Caco-2 (cell line): ENCODE data around the gene CXCR3. TPM values are rescaled to one million over a fixed set of nuclear protein-coding genes. Genes with fewer than 3 reads are reported as not detected.

Source experiments
- BruUV-seq: library from RNA; stranded (reverse); fragments of 400-500 nt; replicated peaks from 2 replicates; lab custom pipeline; 2021; lab: Mats Ljungman, UMichigan
- CTCF ChIA-PET: fragments of 300-600 bp; sonication (Branson Sonifier 250); formaldehyde crosslinking; loops from one replicate; lab custom pipeline; 2022; ENCODE audit warnings: antibody characterized with exemption; lab: Charles Lee
- POLR2A ChIA-PET: fragments of 300-600 bp; sonication (Branson Sonifier 250); formaldehyde crosslinking; loops from one replicate; lab custom pipeline; 2022; ENCODE audit warnings: antibody characterized with exemption; lab: Charles Lee
- DNase-seq, 2 experiments: peaks; one replicate each; pipeline versions ENCODE4 v3.0.0 to v3.0.0-alpha.2; 2020 to 2022
- H3K27me3 ChIP-seq: replicated peaks from 2 replicates; pipeline ENCODE4 v1.6.0; 2011; ENCODE audit warnings: low read length; ENCODE audit not compliant: control insufficient read depth, insufficient read depth
- H3K36me3 ChIP-seq: 2 replicates; pipeline ENCODE4 v1.5.1; 2011; ENCODE audit warnings: low read length; ENCODE audit not compliant: control insufficient read depth, insufficient read depth
- H3K4me1 ChIP-seq: fragments of 250-450 bp; sonication (Bioruptor Pico); 2 replicates; pipeline ENCODE4 v1.5.1; 2020; ENCODE audit warnings: mild to moderate bottlenecking
- H3K4me3 ChIP-seq: 2 replicates; pipeline ENCODE4 v1.5.1; 2011; ENCODE audit warnings: low read depth, mild to moderate bottlenecking, control low read depth, low read length
- H3K9me3 ChIP-seq: fragments of 250-450 bp; sonication (Bioruptor Pico); 2 replicates; pipeline ENCODE4 v1.5.1; 2020; ENCODE audit warnings: mild to moderate bottlenecking, moderate library complexity
- H3K27ac Mint-ChIP-seq: one replicate; pipeline ENCODE4 v1.8.0; 2022; ENCODE audit warnings: mixed read lengths; ENCODE audit not compliant: unreplicated experiment
- H3K27me3 Mint-ChIP-seq: one replicate; pipeline ENCODE4 v1.8.0; 2022; ENCODE audit warnings: mixed read lengths; ENCODE audit not compliant: insufficient read depth, unreplicated experiment
- H3K36me3 Mint-ChIP-seq: one replicate; pipeline ENCODE4 v1.8.0; 2022; ENCODE audit warnings: mild to moderate bottlenecking, mixed read lengths; ENCODE audit not compliant: insufficient read depth, unreplicated experiment
- H3K4me1 Mint-ChIP-seq: one replicate; pipeline ENCODE4 v1.8.0; 2022; ENCODE audit warnings: low read depth, mixed read lengths; ENCODE audit not compliant: unreplicated experiment
- H3K4me3 Mint-ChIP-seq: one replicate; pipeline ENCODE4 v1.8.0; 2022; ENCODE audit warnings: mild to moderate bottlenecking, moderate library complexity, mixed read lengths; ENCODE audit not compliant: unreplicated experiment
- H3K9me3 Mint-ChIP-seq: one replicate; pipeline ENCODE4 v1.8.0; 2022; ENCODE audit warnings: mixed read lengths; ENCODE audit not compliant: unreplicated experiment
- CTCF ChIP-seq, 2 experiments: fragments of 200-600 bp in 1 of 2; IDR thresholded peaks; 1 replicate in 1 of 2; 2 replicates in 1 of 2; pipeline versions ENCODE4 v1.5.1 to v1.8.0; 2011 to 2022; ENCODE audit warnings: antibody characterized with exemption in 1 of 2, control low read depth in 1 of 2, inconsistent platforms in 1 of 2, low read depth in 1 of 2, low read length in 1 of 2, mild to moderate bottlenecking in 1 of 2, moderate library complexity in 1 of 2; ENCODE audit not compliant: insufficient read depth in 1 of 2, severe bottlenecking in 1 of 2, unreplicated experiment in 1 of 2
- intact Hi-C: fragments of 100-400 bp; cut with micrococcal nuclease; formaldehyde crosslinking; loops from one replicate; pipeline ENCODE4 v1.10.0; 2022; ENCODE audit not compliant: unreplicated experiment
- total RNA-seq: library from RNA; stranded (reverse); gene quantifications from 2 replicates; pipeline ENCODE4 v1.2.3, GENCODE V29; 2022

Gene CXCR3
- total RNA-seq, 1 experiment from 2014 or later: not detected

GRCh38 chrX:71616672-71617529 is 1.4 kb downstream of the CXCR3 start:
- Mint-ChIP-seq H3K36me3 (peaks cover 14% of the 10 kb centered on the region), H3K9me3 (no peaks in the 10 kb centered on the region), H3K4me1 (no peaks in the 10 kb centered on the region), H3K27me3 (no peaks in the 10 kb centered on the region), H3K27ac (no peak overlapping the region), H3K4me3 (no peak overlapping the region)
- POLR2A ChIA-PET: no interaction called here
- CTCF ChIA-PET: no interaction called here
- intact Hi-C loops: loop anchor here (5.0 kb wide), 1 partner anchor 35 kb away; no protein-coding TSS in a partner anchor
- BruUV-seq: no TSS peak
- no peaks in the 10 kb centered on the region for H3K36me3 ChIP-seq
- no peak for DNase-seq
- no peak overlapping the region for H3K4me3 ChIP-seq
- H3K9me3 ChIP-seq: no peaks in the 10 kb centered on the region
- H3K27me3 ChIP-seq: no peaks in the 10 kb centered on the region
- no peaks in the 10 kb centered on the region for H3K4me1 ChIP-seq
- TF ChIP-seq CTCF (IDR thresholded peaks at IDR 0.05; ENCODE audit: insufficient read depth in 1 of 2, low read depth in 1 of 2, low read length in 1 of 2, severe bottlenecking in 1 of 2, unreplicated experiment in 1 of 2): no peak

- H3K27me3 ChIP-seq: no peaks in the 10 kb centered on the region
- no peaks in the 10 kb centered on the region for H3K4me1 Mint-ChIP-seq
- no peaks in the 10 kb centered on the region for H3K27me3 Mint-ChIP-seq
- BruUV-seq: no TSS peak
- peaks cover 17% of the 10 kb centered on the region for H3K36me3 Mint-ChIP-seq
- POLR2A ChIA-PET: no interaction called here
- intact Hi-C loops: loop anchor here (5.0 kb wide), 1 partner anchor 36 kb away; no protein-coding TSS in a partner anchor
- H3K9me3 ChIP-seq: no peaks in the 10 kb centered on the region
- H3K36me3 ChIP-seq: no peaks in the 10 kb centered on the region
- CTCF ChIA-PET: no interaction called here
- H3K4me3 ChIP-seq: no peak overlapping the region
- H3K4me3 Mint-ChIP-seq: no peak overlapping the region
- H3K4me1 ChIP-seq: no peaks in the 10 kb centered on the region
- H3K9me3 Mint-ChIP-seq: no peaks in the 10 kb centered on the region
- TF ChIP-seq CTCF (IDR thresholded peaks at IDR 0.05; ENCODE audit: insufficient read depth in 1 of 2, low read depth in 1 of 2, low read length in 1 of 2, severe bottlenecking in 1 of 2, unreplicated experiment in 1 of 2): no peak
- DNase-seq: no peak
- H3K27ac Mint-ChIP-seq: no peak overlapping the region
Measured at GRCh38 chrX:71615954-71616353, 2.4 kb downstream of the CXCR3 start.

- H3K4me1 ChIP-seq: no peaks in the 10 kb centered on the region
- no peak overlapping the region for H3K4me3 Mint-ChIP-seq
- no TSS peak for BruUV-seq
- ChIA-PET CTCF (interaction anchor here (0.6 kb wide), 1 partner anchor 523 kb away, joined by 3 read pairs; no protein-coding TSS in a partner anchor), POLR2A (no interaction called here)
- no peaks in the 10 kb centered on the region for H3K9me3 Mint-ChIP-seq
- intact Hi-C loops: loop anchor here (5.0 kb wide), 1 partner anchor 37 kb away; no protein-coding TSS in a partner anchor
- H3K4me3 ChIP-seq: no peak overlapping the region
- no peaks in the 10 kb centered on the region for H3K4me1 Mint-ChIP-seq
- no peaks in the 10 kb centered on the region for H3K36me3 ChIP-seq
- no peak for TF ChIP-seq CTCF (IDR thresholded peaks at IDR 0.05; ENCODE audit: insufficient read depth in 1 of 2, low read depth in 1 of 2, low read length in 1 of 2, severe bottlenecking in 1 of 2, unreplicated experiment in 1 of 2)
- H3K36me3 Mint-ChIP-seq: peaks cover 23% of the 10 kb centered on the region
- DNase-seq: no peak
- H3K9me3 ChIP-seq: no peaks in the 10 kb centered on the region
- H3K27me3 ChIP-seq: no peaks in the 10 kb centered on the region
- no peaks in the 10 kb centered on the region for H3K27me3 Mint-ChIP-seq
- no peak overlapping the region for H3K27ac Mint-ChIP-seq
Measured at GRCh38 chrX:71615056-71615455, 3.3 kb downstream of the CXCR3 start.
